Measurements from ENCODE around the gene MCM5. TPM values are rescaled to one million over a fixed set of nuclear protein-coding genes. Genes with fewer than 3 reads are reported as not detected.

Gene MCM5
- total and polyA plus RNA-seq, 8 donors, result 7.2 to 17.7 (median 12.1) TPM

- Histone ChIP-seq H3K27me3 (no peaks in the 10 kb centered on the region), H3K27ac (peak overlapping the region in 2 of 4 donors; percentile 60 to 62), H3K4me1 (peaks cover 0 to 4% (median 0%) of the 10 kb centered on the region in 3 donors), H3K4me3 (no peak overlapping the region), H3K9me3 (no peaks in the 10 kb centered on the region), H3K36me3 (no peaks in the 10 kb centered on the region)
- TF ChIP-seq CTCF (IDR thresholded peaks at IDR 0.05), result no peak
- WGBS, 2 donors, result 86 to 92% methylated on average over 12 of the region's 12 CpGs
- ATAC-seq, result no peak
- intact Hi-C loops (cut with DNase I), result loop anchor here in 1 of 3 donors (5.0 kb wide), 2 partner anchors 151 to 191 kb away; no protein-coding TSS in a partner anchor
- DNase-seq, result no peak
- FAIRE-seq, result no peak
Measured at GRCh38 chr22:35431483-35432227, 31.7 kb downstream of the MCM5 start.

- ATAC-seq, result no peak
- Histone ChIP-seq H3K36me3 (no peaks in the 10 kb centered on the region), H3K4me3 (no peak overlapping the region), H3K27ac (no peak overlapping the region), H3K27me3 (no peaks in the 10 kb centered on the region), H3K4me1 (peaks cover 0 to 4% (median 0%) of the 10 kb centered on the region in 3 donors), H3K9me3 (no peaks in the 10 kb centered on the region)
- WGBS, 2 donors, result 95 to 96% methylated on average over 13 of the region's 13 CpGs
- FAIRE-seq, result no peak
- no peak for DNase-seq
- intact Hi-C loops (cut with DNase I), result loop anchor here in 1 of 3 donors (5.0 kb wide), 2 partner anchors 150 to 190 kb away; no protein-coding TSS in a partner anchor
- no peak for TF ChIP-seq CTCF (IDR thresholded peaks at IDR 0.05)
Measured at GRCh38 chr22:35432228-35432905, 32.4 kb downstream of the MCM5 start.

DNA sequence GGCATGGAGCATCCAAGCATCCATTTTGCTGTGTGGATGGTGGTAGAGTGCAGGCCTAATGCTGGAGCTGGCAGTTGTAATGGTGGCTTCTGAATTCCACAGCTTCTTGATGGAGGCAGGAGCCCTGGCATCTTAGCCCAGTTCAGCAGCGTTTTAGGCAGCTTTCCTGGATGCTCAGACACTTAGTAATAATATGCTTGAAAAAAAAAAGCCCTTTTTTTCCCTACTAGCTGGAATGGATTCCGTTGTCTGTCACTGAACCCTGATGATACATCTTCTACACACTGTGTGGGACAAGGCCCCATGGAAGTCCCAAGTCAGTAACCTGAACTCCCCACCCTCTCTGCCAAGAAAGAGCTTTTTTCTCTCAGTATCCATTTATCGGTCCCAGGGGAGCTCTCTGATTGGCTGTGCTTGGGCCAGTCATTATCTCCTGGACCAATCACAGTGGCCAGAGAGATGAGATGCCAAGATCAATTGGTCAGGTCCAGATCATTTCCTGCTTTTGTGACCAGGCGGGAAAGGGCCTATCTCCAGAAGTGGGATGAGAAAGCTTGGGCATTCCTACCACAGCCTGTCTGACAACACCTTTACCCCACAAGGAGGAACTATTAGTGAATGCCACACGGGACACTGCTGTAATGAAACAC, 34.2 kb downstream of the MCM5 start:
- ATAC-seq, result no peak
- H3K9me3 ChIP-seq, result no peaks in the 10 kb centered on the region
- no peak overlapping the region for H3K27ac ChIP-seq
- FAIRE-seq, result no peak
- no peak for DNase-seq
- no peak for TF ChIP-seq CTCF (IDR thresholded peaks at IDR 0.05)
- 97% methylated on average over 5 of the region's 5 CpGs for WGBS, 2 donors
- no peaks in the 10 kb centered on the region for H3K27me3 ChIP-seq
- no peaks in the 10 kb centered on the region for H3K36me3 ChIP-seq
- peaks cover 0 to 4% (median 0%) of the 10 kb centered on the region in 3 donors for H3K4me1 ChIP-seq
- intact Hi-C loops (cut with DNase I), result loop anchor here in 1 of 3 donors (5.0 kb wide), 2 partner anchors 148 to 188 kb away; no protein-coding TSS in a partner anchor
- H3K4me3 ChIP-seq, result no peak overlapping the region

GRCh38 chr22:35435201-35435740, 35.3 kb downstream of the MCM5 start:
- 85 to 90% methylated on average over 8 of the region's 8 CpGs for WGBS, 2 donors
- Histone ChIP-seq H3K4me3 (no peak overlapping the region), H3K4me1 (peaks cover 0 to 4% (median 0%) of the 10 kb centered on the region in 3 donors), H3K9me3 (no peaks in the 10 kb centered on the region), H3K36me3 (no peaks in the 10 kb centered on the region), H3K27ac (no peak overlapping the region), H3K27me3 (no peaks in the 10 kb centered on the region)
- intact Hi-C loops (cut with DNase I), result no loop called here
- FAIRE-seq (no peak), ATAC-seq (no peak), DNase-seq (no peak)
- no peak for TF ChIP-seq CTCF (IDR thresholded peaks at IDR 0.05)

Data from pancreas (tissue), 10 donors.